HG03103 (cell line): Measurements from ENCODE around the gene TMEM30A.
A peak's percentile ranks its signal among the peaks of the same experiment; 100 is the strongest.

ENCODE experiments used
- ATAC-seq: cut with Tn5 transposase; IDR thresholded peaks from one replicate; pipeline ENCODE4 v1.9.1; 2021; ENCODE audit warnings: low read depth; ENCODE audit not compliant: unreplicated experiment

Gene TMEM30A

DNA sequence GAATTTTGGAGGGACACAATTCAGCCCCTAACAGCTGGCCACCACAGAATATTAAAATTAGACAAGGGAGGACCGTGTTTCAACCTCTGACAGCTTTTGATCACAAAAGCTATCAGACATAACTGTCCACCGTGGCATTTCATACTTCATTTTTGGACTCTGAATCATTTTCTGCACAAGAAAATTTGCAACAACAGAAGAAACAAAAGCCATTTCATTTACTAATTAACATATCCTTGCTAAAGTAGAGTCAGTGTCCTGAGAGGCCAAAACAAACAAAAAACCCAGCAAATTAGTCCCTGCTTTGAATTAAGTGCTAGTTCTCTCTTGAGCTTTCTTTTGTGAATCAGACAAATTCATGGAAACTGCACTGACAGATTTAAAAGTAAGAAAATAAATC lies 61.2 kb downstream of the TMEM30A start:
- ATAC-seq: no peak

DNA sequence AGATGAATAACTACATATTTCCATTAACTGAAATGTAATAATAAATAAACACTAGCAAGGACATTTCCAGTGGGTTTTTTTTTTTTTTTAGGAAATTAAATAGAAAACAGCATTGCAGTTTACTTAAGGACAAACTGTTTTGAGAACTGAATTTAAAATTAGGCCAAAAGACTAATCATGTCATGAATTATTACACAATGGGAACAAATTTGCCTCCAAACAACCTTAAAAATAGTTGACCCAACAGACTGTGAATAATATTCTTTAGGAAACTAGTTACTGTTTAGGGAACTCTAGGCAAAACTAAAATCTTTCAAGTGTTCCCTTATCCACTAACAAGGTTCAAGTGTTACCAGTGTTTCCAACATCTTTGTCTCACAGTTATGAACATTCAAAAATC lies 62.3 kb downstream of the TMEM30A start:
- ATAC-seq: no peak

DNA sequence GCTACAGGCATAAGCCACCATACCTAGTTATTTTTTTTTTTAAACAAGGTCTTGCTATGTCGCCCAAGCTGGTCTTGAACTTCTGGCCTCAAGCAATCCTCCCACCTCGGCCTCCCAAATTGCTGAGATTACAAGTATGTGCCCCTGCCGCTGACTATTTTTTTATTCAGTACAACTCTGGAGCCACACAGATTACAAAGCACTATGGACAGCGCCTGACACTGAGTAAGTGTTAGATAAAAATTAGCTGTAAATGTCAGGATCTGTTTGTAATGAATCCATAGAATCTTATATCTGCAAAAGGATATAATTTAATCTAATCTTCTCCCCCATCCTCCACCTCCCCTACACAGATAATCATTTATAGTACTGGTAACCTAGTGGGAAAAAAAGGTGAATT lies 63.5 kb downstream of the TMEM30A start:
- ATAC-seq: no peak

DNA sequence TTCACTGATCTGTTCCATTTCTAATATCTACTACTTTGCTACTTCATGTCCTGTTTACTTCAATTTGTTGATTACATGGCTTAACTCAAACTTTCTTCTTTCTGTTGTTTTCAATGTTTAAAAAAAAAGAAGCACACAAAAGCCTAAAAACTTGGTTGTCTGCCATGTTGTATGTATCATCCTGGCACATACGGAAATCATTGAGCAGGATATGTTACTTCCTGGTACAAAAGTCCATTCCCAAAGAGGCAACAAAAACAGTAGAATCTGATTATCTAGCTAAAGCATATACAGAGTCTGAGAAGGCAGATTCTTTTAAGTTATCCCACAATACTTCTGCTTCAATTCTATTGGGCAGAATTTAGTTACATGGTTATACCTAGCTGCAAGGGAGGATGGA lies 64.2 kb downstream of the TMEM30A start:
- no peak for ATAC-seq

DNA sequence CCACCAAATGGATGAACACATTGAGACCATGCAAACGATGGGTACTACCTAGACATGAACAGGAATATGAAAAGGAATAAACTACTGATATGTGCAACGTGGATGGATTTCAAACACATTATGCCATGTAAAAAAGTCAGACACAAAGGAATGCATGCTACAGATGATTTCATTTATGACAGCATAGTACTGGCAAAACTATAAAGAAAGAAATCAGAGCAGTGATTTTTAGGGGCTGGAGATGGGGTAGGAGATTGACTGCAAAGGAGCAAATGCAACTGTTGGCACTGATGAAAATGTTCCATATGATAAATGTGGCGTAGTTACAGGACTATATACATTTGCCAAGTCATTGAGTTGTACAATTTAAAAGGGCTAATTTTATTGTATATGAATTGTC lies 65.3 kb downstream of the TMEM30A start:
- ATAC-seq: no peak

DNA sequence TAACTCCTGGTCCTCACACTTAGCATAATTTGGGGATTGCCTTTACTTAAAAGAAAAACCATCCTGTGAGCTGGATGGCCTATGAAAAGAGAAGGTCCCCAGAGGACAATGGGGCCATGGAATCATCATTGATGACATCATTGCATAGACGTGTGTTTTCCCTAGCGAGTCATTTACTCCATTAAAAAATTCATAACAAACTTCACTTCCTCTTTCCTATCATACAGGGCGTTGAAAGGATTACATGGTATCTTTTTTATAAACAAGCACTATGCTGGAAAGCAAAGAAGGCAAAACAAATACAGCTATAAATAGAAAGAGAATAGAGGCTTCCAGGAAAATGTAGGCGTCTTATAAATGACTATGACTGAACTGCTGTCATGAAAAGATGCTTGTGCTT lies 67.4 kb downstream of the TMEM30A start:
- no peak for ATAC-seq

DNA sequence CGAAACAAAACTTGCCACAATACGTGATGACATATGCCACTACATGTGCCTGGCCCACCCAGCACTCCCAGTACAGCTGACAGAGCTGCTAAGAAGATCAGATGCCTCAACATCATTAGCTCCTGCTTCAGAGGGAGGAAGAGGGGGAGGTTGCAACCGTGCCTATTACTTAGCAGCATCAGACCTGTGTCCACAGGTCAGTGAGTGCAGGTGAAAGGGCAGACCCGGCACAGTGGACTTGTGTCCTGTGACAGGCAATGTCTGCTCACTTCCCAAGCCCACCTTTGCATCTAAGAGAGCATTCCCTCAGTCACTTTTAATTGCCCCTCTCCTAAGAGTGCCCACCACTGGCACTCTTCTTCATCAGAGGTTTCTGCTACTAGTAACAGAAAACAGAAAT lies 69.3 kb downstream of the TMEM30A start:
- ATAC-seq: no peak

DNA sequence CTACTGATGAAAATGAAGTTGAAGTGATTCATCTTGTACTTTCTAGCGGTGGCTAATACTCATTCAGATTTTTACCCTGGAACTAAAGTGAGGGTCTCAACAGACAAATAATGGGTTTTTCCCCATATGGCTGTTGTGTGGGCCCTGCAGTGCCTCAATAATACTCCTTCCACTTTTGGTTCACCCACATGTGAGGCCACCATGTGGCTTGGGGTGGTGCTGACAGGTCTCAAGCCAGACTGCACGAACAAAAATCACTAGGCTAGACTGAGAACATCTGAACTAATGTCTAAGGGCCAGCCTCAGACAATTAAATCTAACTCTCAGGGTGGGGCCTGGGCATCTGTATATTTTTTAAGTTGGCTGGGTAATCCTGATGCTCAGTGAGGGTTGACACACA lies 70.9 kb downstream of the TMEM30A start:
- ATAC-seq: no peak

DNA sequence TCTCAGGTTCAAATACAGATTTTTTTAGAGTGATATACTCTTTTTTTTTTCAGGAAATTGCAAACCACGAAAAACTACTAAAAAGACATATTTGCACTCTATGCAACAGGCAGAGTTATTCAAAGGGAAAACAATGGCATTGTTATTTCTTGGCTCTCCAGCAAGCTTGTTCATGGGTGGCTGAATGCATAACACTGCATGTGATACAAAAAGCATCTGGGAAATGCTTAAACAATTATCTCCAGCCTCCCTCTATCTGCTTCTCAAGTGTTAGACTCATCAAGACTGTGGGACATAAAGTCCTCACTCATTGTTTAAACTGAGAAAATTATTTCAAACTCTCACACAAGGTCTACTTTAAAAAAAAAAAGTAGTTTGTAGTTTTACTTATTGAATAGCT lies 71.5 kb downstream of the TMEM30A start:
- ATAC-seq: no peak

DNA sequence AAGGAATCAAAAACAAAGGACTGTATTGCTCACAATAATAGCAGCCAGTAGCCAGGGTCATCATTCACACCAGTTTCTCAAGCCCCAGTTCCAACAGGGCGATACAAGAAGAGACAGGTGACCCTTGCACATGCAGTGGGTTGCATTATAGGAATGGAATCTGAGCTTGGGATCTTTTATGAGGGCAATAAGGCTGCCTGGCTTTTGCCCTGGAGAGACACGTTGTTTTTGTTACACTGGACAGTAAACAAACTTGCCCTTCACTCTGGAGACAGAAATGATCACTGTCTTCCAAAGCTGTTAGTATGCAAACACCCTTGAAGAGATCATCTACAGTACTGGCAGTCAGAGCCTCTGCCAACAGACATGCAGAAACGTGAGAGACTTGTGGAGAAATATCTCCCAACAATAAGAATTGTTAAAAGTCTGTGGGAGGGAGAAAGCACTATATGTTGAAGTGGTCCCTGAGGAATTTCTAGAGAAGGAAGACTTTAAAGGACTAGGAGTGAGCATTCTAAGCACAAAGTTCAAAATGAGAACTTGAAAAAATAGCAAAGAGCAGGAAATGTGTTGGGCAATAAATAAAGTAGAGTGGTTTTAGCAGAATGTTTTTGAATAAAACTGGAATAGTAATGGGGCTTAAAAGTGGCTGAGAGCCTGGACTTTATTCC lies 72.5 kb downstream of the TMEM30A start:
- no peak for ATAC-seq

DNA sequence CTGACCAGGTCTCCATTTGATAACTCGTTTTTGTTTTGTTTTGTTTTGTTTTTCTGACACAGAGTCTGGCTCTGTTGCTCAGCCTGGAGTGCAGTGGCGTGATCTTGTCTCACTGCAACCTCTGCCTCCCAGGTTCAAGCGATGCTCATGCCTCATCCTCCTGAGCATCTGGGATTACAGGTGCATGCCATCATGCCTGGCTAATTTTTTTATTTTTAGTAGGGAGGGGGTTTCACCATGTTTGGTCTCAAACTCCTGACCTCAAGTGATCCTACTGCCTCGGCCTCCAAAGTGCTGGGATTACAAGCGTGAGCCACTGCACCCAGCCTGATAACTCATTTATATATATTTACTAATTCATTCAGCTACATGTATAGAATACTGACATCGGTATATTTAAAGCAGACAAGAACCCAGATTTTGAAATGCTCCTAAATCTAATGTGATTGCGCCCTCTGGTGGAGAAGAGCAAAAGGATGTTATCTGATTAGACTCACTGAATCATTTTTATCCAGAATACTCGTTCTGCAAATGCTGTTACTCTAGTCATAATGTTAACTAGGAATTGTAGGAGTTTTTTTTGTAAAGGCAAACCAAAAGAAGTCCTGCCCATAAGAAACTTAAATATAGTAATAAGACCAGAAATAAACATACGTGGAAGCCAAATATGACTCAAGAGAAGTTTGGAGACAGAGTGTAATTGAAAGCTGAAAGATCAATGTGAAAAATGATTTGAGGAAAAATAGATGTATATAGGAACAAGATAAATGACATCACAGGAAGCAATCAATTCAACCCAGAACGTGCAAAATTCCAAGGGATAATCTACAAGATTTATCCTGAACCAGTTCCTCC lies 73.5 kb downstream of the TMEM30A start:
- ATAC-seq: no peak

DNA sequence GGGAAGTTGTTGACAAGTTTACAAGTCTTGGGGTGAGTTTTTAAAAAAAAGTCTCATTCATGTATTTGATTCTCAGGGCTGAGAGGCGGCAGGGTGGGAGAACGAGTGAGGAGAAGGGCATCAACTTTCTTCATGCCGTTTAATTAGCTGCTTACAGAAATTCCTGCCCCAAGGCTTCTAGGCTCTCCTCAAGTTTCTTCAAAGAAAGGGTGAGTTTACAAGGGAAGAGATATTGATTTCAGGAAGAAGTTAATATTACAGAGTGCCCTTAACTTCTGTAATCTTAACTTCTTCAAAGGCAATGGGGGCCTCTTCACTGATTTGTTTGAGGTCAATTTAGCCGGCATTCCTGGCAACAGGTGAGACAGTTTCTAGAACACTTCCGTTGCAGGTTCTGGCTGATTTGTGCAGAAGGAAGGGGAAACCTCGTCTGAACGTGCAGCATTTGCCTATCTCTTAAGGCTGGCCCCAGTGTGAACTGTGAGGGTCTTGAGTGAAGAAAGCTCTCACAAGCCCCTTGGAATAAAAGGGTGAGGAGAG lies 75.3 kb downstream of the TMEM30A start:
- no peak for ATAC-seq

DNA sequence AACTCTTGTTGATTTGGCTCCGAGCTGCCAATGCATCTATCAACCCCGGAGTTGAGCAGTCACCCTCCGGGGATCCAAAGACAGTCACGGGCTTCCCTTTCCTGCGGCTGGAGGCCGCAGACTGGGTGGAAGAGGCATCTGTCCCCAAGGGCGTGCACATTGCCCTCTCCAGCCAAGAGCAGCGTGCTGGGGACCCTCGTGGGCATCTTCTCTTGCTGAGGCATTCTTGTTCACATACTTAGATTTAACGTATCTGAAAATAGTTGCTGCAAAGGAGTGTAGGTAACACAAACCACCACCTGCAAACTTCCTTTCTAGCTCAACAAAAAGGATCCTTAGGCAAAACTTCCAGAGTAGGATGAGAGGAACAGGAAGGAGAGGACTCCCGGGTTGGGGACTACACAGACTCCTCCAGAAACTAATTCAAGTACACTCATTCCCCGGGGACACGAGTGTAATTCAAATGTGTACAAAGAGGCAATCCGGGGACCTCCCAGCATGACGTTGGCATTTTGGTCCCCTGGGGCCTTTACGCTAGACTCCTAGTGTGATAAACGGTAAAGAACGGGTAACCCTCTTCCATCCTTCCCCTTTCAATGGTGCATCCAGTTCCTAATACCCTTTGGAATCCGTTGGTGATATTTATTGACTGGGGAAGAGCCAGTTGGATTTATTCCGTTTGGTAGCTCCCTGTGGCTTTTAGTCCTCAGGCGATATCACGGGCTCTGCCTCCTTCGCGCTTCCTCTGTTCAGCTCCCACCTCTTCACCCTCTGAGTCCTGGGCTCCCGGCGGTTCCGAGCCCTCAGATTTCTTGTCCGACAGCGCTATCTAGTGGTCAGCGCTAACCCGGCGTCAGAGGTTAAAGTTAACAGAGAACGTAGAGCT lies 76.1 kb downstream of the TMEM30A start:
- peak; percentile 69 for ATAC-seq

DNA sequence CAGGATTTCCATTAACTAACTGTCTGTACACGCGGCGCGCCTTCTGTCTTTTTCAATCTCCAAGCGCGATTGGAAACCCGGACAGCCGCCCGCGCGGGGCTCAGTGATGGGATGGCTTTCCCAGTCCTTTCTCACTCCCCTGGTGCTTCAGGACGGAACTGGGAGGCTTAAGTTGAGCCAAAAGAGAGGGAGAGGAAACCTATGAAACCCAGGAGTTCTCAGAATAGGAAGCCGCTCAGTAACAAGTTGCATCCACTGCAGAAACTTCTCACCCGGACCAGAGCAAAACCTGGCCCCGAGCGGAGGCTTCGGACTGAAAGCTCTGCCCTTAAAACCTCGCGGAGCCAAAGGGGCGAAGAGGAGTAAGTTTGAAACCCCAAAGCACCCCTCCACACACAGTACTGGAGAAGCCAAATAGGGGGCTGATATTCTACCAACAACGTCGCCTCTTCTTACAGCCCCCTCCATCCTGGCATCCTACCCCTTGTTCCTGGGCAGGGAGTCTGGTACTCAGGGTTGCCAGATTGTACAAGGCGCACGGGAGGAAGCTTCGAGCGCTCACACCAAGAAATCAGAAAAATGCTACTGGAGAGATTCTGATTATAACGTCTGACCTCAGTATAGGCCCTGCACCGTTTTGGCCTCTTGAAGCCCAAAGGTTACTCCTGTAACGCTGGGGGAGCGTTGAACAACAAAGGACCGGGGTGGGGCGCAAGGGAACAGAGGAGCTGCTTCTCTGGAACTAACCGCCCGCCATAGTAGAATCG lies 77.8 kb downstream of the TMEM30A start:
- no peak for ATAC-seq

DNA sequence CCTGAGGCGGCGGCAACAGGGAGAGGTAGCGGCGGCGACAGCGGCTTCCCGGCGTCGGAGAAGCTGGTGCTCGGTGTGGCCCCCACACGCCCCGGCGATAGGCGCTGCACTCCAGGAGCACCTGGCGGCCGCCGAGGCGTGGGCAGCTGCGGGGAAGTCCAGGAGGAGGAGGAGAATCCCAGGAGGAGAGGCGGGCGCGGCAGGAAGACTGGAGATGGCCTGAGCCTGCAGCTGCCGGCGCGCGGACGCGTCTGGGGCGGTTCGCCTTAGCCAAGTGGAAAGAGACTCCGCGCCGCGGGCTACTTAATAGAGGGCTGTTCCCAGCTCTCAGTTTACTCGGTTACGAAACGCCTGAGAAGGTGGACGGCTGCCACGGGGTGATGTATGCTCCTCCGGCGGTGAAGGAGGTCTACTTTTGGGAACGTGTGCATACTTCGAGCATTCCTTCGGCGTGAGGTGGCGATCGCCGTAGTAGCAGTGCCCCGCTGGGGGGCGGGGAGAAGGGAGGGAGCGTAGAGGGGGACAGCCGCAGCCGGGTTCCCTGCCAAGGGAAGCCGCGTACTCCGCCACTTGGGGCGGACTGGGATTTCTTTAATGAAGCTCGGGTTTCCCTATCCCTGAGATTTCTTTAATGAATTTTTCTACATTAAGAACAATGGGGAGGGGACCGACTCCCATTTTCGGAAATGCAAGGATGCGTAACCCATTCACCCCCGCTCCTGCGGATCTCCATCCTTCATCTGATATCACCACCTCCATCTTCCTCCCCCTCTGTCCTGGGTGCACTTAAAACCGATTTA lies 78.6 kb downstream of the TMEM30A start, which contains the start of gene COL12A1:
TSS of gene COL12A1 (minus strand) at position 278 of the 800 bp plus-strand sequence. CDS start 3,261 bp downstream, outside the sequence.
- no peak for ATAC-seq

DNA sequence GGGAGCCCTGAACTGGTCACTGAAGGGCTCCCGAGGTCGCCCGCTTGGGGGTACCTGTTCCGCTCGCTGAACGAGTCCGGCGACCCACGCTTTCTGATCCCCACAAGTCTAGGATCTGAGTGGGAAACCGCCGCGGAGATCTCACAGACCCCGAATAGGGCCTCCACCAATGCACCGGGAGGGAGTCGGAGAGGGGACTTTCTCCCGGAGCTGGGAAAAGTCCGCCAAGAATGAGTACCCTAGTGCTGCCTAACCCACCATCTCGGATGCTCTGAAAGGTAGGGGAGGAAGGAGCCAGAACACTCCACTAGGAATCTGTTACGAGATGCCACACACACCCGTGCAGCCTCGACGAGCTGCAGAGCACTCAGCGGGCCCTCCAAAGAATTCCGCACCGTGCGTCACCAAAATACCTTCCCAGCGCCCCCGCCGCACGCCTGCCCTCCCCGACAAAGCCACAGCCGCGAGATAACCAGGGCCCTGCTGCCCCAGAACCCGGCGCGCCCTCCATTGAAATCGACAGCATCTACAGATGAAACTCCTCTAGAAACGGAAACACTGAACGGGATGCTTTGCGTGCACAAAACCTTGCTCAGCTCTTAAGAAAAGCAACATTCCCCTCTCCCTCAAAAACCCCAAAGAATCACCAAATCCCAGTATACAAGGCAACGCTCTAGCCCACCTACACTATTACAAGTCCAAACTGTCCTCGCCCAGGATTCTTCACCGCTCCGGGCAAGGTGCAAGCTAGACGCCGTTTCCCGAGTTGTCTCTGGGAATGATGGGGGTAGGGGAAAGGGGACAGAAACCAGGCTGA lies 79.4 kb downstream of the TMEM30A start:
- no peak for ATAC-seq

DNA sequence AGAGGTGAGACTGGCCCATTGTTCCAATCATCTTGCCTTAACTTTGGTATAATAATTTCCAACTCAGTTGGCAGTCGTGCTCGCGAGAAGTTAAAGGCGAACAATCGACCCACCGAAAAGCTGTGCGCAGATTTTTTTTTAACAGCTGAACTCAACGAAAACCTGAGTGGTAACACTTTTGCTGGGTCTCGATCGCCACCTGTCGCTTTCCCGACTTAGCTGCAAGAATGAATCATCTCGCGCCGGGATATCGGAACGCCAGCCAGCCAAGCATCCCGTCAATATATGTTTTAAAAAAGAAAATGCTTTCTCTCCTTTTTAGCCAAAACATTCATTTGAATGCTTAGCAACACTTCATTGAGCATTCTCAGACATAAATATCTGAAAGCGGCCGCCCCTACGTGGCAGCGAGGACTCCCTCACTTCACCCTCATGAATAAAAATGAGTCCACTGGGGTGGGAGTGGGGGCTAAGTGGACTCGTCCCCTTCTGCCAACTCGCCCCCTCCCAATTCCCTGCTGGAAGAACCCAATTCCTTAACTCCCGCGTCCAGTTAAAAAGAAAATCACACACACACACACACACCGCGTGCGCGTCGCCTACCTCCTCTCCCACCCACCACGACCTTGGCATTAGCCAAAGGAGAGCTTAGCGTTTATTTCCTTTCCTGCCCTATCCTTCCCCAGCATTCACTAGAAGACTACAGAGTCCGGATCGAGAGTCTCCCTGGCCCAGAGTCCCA lies 80.2 kb downstream of the TMEM30A start:
- no peak for ATAC-seq

DNA sequence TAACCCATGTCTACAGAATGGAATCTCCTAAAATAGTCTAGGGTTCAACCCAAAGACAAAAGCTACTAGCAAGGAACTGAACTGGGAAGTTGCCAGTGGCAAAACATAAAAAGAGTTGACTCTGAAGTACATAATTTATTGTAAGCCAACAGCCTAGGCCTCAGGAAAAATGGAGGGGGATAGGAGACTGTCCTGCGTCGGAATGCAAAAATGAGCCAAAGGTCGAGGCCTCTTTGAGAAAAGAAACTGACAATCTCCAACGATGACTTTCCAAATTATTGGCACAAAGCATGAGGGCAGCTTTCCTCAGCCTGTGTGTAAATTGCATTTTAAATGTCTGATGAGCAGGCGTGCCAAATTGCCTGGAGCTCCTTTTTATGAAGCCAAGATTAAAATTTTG lies 80.9 kb downstream of the TMEM30A start:
- ATAC-seq: no peak
